HG03378 (cell line): ENCODE results near the gene SLTM.
"Not testable (repeated sequence)": the region's sequence is repeated elsewhere in the genome, so short reads cannot be mapped to it uniquely, and the experiment has no call there.

ENCODE experiments used
- ATAC-seq: cut with Tn5 transposase; IDR thresholded peaks from one replicate; pipeline ENCODE4 v1.9.1; 2021; ENCODE audit warnings: mild to moderate bottlenecking, moderate library complexity; ENCODE audit not compliant: unreplicated experiment

The SLTM gene

DNA sequence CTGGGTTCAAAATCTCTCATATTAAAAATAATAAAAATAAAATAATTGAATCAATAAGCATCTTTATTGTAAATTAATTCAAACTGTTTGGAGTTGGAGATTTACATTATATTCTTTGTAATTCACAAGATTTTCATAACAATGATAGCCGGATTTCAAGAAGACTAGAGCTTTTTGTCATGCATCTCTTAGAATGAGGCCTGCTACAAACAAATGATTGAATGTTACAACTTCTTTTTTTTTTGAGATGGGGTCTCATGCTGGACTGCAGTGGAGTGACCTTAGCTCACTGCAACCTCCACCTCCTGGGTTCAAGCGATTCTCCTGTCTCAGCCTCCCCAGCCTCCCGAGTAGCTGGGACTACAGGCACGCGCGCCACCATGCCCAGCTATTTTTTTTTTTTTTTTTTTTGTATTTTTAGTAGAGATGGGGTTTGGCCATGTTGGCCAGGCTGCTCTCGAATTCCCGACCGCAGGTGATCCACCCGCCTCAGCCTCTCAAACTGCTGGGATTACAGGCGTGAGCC, 3.5 kb downstream of the SLTM start:
- ATAC-seq: no peak

DNA sequence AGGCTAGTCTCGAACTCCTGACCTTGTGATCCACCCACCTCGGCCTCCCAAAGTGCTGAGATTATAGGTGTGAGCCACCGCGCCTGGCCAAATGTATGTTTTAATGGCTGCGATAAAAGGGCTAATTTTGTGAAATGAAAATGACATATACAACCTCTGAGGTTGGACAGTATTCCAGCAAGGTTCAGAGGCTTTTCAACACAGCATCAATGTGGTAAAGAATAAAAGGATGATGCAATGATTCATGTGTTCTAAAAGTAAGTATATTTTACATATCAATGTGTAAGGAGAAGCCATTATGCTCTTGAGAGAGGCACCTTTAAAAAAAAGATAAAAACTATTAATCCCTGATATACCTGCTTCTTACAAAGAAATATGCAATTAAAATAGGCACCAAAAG, 6.7 kb downstream of the SLTM start:
- ATAC-seq: no peak

DNA sequence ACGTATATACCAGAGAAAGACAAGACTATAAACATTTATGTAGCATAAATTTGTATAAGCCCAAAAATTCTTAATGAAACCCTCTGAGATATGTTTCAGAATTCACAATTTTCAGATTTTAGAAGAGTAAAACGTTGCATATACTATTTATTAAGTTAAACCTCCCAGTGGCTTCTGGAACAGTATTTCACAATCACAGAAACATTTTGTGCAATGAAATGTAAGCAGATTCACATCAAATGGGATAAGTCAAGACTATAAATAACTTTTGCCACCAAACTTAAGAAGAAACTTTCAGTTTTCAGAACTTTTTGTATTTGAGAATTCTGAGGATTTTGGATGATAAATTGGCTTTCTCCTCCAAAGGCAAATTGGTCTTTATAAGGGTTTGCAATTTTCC, 9.2 kb downstream of the SLTM start:
- no peak for ATAC-seq

- no peak for ATAC-seq
These were observed 9.7 kb downstream of the SLTM start for GRCh38 chr15:58923696-58924300.

GRCh38 chr15:58923284-58923683, 10.2 kb downstream of the SLTM start:
- no peak for ATAC-seq

GRCh38 chr15:58921267-58921790, 12.2 kb downstream of the SLTM start:
- ATAC-seq: no peak

GRCh38 chr15:58920447-58920846, 13.0 kb downstream of the SLTM start:
- not testable (repeated sequence) for ATAC-seq

DNA sequence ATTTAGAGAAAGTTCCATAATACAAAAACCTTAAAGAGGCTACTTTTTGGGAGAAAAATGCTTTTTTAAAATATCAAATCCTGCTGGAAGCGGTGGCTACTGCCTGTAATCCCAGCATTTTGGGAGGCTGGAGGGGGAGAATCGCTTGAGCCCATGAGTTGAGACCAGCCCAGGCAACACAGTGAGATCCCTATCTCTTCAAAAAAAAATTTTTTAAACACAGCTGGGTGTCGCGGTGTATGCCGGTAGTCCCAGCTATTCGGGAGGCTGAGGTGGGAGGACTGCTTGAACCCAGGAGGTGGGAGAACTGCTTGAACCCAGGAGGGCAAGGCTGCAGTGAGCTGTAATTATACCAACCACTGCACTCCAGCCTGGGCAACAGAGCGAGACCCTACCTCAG, 14.2 kb downstream of the SLTM start:
- no peak for ATAC-seq

GRCh38 chr15:58918239-58918638, 15.2 kb downstream of the SLTM start:
- ATAC-seq: no peak

GRCh38 chr15:58917613-58918129, 15.8 kb downstream of the SLTM start:
- ATAC-seq: not testable (repeated sequence)

GRCh38 chr15:58916962-58917361, 16.5 kb downstream of the SLTM start:
- no peak for ATAC-seq

DNA sequence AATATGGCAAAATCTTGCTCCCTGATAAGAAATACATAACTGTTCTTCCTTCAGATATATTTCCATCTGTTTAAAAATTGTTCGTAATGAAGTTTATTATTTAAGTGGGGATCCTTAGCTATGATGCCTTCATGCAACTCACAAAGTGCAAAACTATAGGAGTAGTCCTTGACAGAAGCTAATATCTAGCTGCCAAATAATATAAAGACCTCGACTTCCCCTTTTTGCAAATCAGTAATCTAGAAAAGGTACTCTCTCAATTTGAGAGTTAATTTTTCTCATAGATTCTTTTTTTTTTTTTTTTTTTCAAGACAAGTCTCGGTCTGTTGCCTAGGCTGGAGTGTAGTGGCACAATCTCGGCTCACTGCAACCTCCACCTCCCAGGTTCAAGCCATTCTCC, 23.0 kb downstream of the SLTM start:
- ATAC-seq: no peak

DNA sequence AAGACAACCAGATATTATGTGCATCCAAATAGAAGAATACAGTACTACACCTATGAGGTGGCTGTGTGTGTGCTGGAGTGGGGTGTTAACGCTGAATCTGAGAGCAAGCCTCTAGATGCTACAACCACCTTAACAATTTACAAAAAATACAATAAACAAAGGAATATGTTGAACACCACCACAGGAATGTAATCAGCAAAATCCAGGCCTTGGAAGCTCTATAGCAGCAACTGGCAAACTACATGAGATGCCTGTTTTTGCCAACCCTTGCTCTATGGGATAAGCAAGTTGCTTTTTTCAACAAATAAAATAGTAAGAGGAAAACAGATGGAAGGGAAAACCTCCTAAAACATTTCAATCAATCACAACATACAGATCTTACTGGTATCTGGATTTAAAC, 23.9 kb downstream of the SLTM start:
- ATAC-seq: no peak

DNA sequence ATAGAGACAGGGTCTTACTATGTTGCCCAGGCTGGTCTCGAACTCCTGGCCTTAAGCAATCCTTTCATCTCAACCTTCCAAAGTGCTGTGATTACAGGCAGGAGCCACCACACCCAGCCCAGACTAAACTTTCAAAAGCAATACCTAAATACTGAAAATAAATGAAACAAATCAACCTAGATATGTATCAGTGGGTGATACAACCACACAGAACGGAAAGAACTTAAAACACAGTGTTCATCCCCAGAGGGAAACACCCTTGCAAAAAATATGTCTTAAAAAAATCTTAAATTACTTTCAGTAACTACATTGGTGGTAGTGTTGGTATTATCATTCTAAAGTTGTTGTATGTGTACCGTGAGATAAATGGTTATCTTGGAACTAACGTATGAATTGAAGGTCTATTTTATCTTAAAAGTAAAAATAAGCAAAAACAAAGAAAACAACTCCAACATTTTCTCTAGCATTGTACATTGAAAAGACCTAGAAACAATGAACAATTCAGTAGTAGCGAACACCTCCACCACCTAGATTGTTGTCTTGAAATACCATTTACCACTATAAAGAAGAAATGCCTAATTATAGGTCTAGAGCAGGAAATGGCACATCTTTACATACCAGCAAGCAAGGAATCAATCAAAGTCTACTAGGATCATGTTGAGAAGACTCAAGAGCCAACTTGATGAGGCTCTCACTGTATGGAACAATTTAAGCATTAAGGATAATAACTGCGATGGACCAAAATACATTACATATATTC, 24.7 kb downstream of the SLTM start:
- ATAC-seq: no peak

GRCh38 chr15:58900631-58901030, 32.8 kb downstream of the SLTM start:
- ATAC-seq: no peak

DNA sequence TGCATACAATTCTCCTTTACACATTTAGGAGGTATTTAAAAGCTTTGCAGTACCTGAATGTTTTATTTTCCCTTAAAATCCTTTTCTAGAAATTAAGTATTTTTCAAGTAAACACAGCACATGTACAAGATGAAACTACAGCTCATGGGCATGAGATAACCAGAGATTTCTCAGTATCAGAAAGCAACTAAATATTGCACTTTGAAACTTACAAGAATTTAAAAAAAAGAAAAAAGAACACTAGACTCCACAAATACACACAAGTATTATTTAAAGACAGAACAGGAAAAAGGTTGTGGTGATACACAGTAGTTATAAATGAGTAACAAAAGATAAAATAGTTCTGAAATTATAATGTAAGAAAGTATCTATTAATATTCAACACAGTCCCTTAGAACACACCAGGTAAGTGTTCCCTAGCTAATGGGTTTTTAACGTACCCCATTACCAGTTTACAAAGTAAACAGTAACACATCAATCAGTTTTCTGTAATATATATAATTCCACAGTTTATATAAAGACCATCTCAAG, 35.3 kb downstream of the SLTM start:
- ATAC-seq: no peak

DNA sequence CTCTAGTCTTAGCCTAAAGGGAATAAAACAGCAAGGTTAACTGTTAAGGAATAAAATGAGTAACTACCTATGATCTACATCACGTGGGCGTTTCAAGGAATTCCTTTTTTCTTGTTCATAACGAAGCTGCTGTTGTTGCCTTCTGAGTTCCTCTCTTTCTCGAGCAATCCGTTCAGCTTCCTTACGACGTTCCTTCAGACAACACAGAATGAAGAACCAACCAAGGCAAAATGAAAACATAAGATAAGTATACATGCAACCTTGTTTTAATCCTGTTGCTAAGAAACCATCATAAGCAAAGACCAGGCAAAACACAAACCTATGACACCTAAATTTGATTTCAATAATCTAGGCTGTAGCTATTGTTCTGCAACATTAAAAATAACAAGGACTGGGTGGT, 44.1 kb downstream of the SLTM start:
- ATAC-seq: no peak

DNA sequence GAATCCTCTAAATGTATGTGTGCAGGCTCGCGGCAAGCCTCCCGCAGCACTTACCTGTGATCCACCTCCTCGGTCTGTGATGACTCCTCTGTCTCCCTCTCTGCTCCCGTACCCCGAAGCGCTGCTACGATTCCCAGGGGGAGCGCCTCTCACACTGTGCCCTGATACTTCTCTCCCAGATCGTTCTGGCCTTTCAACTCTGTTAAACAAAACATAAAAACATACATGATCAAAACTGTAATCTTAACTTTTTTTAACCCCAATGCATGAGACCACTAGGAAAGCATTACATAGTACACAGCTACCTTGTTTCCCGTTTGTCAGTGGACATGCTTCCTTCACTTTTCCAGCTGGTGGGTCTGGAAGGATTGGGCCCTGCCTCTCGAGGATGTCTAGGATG, 46.6 kb downstream of the SLTM start:
- no peak for ATAC-seq

- ATAC-seq: not testable (repeated sequence)
These were observed 49.6 kb downstream of the SLTM start for GRCh38 chr15:58883926-58884325.

- no peak for ATAC-seq
These were observed 51.2 kb downstream of the SLTM start for GRCh38 chr15:58882243-58882642.

- ATAC-seq: no peak
These were observed 53.2 kb downstream of the SLTM start for GRCh38 chr15:58880320-58880719.
